ENCODE data around the gene SIGLEC15. TPM values are rescaled to one million over a fixed set of nuclear protein-coding genes. Genes with fewer than 3 reads are reported as not detected.
A peak's percentile ranks its signal among the peaks of the same experiment; 100 is the strongest.

The SIGLEC15 gene
- polyA plus RNA-seq, 2 of the 4 experiments (the other 2 are of a cell fraction): not detected

DNA sequence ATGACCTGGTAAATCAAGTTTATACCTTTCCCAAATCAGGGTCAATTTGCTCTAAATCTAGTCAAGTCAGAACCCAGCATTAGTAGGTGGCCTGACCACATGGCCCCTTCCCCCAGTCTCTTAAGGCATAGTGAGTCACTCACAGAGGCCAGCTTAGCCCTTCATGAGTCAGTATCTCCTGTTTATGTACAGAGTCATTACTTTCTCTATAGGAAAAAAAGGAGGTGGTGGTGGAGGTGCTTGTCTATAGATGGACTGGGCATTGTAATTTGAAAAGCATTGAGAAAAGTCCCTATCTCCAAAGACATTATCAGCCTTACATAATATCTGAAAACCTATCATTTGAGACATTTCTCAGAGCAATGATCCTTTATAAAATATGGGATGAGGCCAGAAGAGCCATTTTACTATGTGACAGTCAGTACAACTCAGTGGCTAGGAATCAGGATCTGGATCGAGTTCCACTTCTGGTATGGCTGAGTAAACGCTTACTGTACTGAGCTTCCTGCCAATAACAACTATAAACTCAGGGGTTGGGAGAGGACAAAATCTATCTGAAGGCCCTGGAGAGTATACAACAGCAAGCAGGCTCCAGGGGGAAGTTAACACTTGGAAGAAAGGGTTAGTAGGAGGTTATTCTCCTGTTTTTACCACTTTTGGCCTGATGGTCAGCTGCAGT, 22.5 kb upstream of the SIGLEC15 start (continued):
- TF ChIP-seq, protein P1, sequence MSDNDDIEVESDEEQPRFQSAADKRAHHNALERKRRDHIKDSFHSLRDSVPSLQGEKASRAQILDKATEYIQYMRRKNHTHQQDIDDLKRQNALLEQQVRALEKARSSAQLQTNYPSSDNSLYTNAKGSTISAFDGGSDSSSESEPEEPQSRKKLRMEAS (IDR thresholded peaks at IDR 0.05): peak; percentile 90
- TF ChIP-seq RAD21 (conservative IDR thresholded peaks at IDR 0.05 in 1 of 2, IDR thresholded peaks at IDR 0.05 in 1 of 2) (peak in 1 of 2 experiments; percentile 4; a peak in 1 of 5 replicates), EP300 (IDR thresholded peaks at IDR 0.05) (peak; percentile 30 to 47; a peak in 2 of 5 replicates), CBX8 (IDR thresholded peaks at IDR 0.05) (no peak), CEBPB (IDR thresholded peaks at IDR 0.05) (no peak), MYC (IDR thresholded peaks at IDR 0.05; ENCODE audit: borderline replicate concordance, low read length) (no peak; the same call in 1 of the 2 replicates), MAZ (IDR thresholded peaks at IDR 0.05; ENCODE audit: borderline replicate concordance, low read depth, low read length) (no peak)
- TF ChIP-seq, protein P2, sequence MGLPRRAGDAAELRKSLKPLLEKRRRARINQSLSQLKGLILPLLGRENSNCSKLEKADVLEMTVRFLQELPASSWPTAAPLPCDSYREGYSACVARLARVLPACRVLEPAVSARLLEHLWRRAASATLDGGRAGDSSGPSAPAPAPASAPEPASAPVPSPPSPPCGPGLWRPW (IDR thresholded peaks at IDR 0.05): no peak
- TF ChIP-seq, protein P3, sequence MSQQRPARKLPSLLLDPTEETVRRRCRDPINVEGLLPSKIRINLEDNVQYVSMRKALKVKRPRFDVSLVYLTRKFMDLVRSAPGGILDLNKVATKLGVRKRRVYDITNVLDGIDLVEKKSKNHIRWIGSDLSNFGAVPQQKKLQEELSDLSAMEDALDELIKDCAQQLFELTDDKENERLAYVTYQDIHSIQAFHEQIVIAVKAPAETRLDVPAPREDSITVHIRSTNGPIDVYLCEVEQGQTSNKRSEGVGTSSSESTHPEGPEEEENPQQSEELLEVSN (IDR thresholded peaks at IDR 0.05; ENCODE audit: borderline replicate concordance, low read depth): no peak

DNA sequence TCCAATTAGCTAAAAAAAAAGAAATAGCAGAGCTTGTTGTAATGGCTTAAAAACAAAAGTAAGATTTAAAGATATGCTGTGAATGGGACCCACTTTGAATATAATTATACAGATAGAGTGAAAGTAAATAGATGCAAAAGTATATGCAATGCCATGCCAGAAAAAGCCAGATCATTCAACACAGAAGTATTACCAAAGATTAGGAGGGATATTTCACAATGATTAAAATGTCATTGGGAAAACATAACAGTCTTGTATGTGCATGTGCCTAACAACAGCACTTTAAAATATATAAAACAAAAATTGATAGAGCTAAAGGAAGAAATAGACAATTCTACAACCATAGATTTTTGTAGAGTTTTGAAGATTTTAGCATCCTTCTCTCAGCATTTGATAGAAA, 19.9 kb upstream of the SIGLEC15 start:
- POLR2A ChIA-PET: no interaction called here
- H3K27ac ChIP-seq: no peak overlapping the region
- peaks cover 19% of the 10 kb centered on the region for H3K4me1 ChIP-seq
- H3K4me2 ChIP-seq: no peak overlapping the region
- no peak overlapping the region for H3K4me3 ChIP-seq
- ATAC-seq (no peak), DNase-seq (ENCODE audit: low read depth in 1 of 2, low spot score in 1 of 2) (no peak), FAIRE-seq (no peak)
- CTCF ChIA-PET: interaction anchor here (0.9 to 1.4 kb wide), 3 partner anchors 25 to 69 kb away, joined by 3 to 5 read pairs (median 5); no protein-coding TSS in a partner anchor
- H3K9me3 ChIP-seq: peaks cover 12% of the 10 kb centered on the region
- TF ChIP-seq TFCP2L1 (CRISPR knock-in tag; IDR thresholded peaks at IDR 0.05) (no peak), JUN (IDR thresholded peaks at IDR 0.05) (no peak), TP53 (CRISPR knock-in tag; IDR thresholded peaks at IDR 0.05) (no peak), POLR2A (IDR thresholded peaks at IDR 0.05; ENCODE audit: low read length) (no peak), SREBF2 (IDR thresholded peaks at IDR 0.05) (no peak), KDM5A (IDR thresholded peaks at IDR 0.05) (no peak), NFE2L2 (conservative IDR thresholded peaks at IDR 0.05; ENCODE audit: low read length) (no peak), GATA3 (IDR thresholded peaks at IDR 0.05; ENCODE audit: borderline replicate concordance) (no peak), RNF2 (IDR thresholded peaks at IDR 0.05; ENCODE audit: borderline replicate concordance, low read depth) (no peak), PHF8 (IDR thresholded peaks at IDR 0.05; ENCODE audit: borderline replicate concordance, low read depth) (no peak)
- TF ChIP-seq, protein P4, sequence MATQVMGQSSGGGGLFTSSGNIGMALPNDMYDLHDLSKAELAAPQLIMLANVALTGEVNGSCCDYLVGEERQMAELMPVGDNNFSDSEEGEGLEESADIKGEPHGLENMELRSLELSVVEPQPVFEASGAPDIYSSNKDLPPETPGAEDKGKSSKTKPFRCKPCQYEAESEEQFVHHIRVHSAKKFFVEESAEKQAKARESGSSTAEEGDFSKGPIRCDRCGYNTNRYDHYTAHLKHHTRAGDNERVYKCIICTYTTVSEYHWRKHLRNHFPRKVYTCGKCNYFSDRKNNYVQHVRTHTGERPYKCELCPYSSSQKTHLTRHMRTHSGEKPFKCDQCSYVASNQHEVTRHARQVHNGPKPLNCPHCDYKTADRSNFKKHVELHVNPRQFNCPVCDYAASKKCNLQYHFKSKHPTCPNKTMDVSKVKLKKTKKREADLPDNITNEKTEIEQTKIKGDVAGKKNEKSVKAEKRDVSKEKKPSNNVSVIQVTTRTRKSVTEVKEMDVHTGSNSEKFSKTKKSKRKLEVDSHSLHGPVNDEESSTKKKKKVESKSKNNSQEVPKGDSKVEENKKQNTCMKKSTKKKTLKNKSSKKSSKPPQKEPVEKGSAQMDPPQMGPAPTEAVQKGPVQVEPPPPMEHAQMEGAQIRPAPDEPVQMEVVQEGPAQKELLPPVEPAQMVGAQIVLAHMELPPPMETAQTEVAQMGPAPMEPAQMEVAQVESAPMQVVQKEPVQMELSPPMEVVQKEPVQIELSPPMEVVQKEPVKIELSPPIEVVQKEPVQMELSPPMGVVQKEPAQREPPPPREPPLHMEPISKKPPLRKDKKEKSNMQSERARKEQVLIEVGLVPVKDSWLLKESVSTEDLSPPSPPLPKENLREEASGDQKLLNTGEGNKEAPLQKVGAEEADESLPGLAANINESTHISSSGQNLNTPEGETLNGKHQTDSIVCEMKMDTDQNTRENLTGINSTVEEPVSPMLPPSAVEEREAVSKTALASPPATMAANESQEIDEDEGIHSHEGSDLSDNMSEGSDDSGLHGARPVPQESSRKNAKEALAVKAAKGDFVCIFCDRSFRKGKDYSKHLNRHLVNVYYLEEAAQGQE (IDR thresholded peaks at IDR 0.05): no peak
- TF ChIP-seq, protein P5, sequence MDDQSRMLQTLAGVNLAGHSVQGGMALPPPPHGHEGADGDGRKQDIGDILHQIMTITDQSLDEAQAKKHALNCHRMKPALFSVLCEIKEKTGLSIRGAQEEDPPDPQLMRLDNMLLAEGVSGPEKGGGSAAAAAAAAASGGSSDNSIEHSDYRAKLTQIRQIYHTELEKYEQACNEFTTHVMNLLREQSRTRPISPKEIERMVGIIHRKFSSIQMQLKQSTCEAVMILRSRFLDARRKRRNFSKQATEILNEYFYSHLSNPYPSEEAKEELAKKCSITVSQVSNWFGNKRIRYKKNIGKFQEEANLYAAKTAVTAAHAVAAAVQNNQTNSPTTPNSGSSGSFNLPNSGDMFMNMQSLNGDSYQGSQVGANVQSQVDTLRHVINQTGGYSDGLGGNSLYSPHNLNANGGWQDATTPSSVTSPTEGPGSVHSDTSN (IDR thresholded peaks at IDR 0.05): no peak
